MCF 10A (cell line): ENCODE data around the gene AGAP1. TPM values are rescaled to one million over a fixed set of nuclear protein-coding genes. Genes with fewer than 3 reads are reported as not detected.

Experiments
- BruUV-seq: library from RNA; stranded (reverse); fragments of 400-500 nt; replicated peaks from 2 replicates; lab custom pipeline; 2021; lab: Mats Ljungman, UMichigan
- CTCF ChIA-PET: fragments of 300-600 bp; sonication (Branson Sonifier 250); formaldehyde crosslinking; extraction: SDS; loops from one replicate; lab custom pipeline; 2021; ENCODE audit warnings: antibody characterized with exemption, inconsistent platforms; lab: Yijun Ruan, JAX
- POLR2A ChIA-PET: fragments of 300-600, 350-650 bp; sonication (Branson Sonifier 250); formaldehyde crosslinking; extraction: SDS; loops from one replicate; lab custom pipeline; 2020; ENCODE audit warnings: antibody characterized with exemption, inconsistent platforms; lab: Yijun Ruan, JAX
- DNase-seq: peaks from one replicate; pipeline ENCODE4 v3.0.0-alpha.2; 2018; ENCODE audit not compliant: unreplicated experiment
- H3K27ac Mint-ChIP-seq: one replicate; pipeline ENCODE4 v1.8.0; 2022; ENCODE audit warnings: mild to moderate bottlenecking, low read depth, mixed read lengths; ENCODE audit not compliant: unreplicated experiment
- H3K27me3 Mint-ChIP-seq: one replicate; pipeline ENCODE4 v1.8.0; 2022; ENCODE audit warnings: mixed read lengths; ENCODE audit not compliant: insufficient read depth, unreplicated experiment
- H3K36me3 Mint-ChIP-seq: one replicate; pipeline ENCODE4 v1.8.0; 2022; ENCODE audit warnings: mild to moderate bottlenecking, moderate library complexity, mixed read lengths; ENCODE audit not compliant: insufficient read depth, unreplicated experiment
- H3K4me1 Mint-ChIP-seq: one replicate; pipeline ENCODE4 v1.8.0; 2022; ENCODE audit warnings: mixed read lengths; ENCODE audit not compliant: insufficient read depth, unreplicated experiment
- H3K4me3 Mint-ChIP-seq: one replicate; pipeline ENCODE4 v1.8.0; 2022; ENCODE audit warnings: mild to moderate bottlenecking, moderate library complexity, mixed read lengths; ENCODE audit not compliant: unreplicated experiment
- H3K9me3 Mint-ChIP-seq: one replicate; pipeline ENCODE4 v1.8.0; 2022; ENCODE audit warnings: mixed read lengths; ENCODE audit not compliant: unreplicated experiment
- intact Hi-C: fragments of 100-400 bp; cut with micrococcal nuclease; formaldehyde crosslinking; loops from 2 replicates; pipeline ENCODE4 v1.14.1; 2022
- total RNA-seq: library from RNA; stranded (reverse); gene quantifications from 2 replicates; pipeline ENCODE4 v1.2.3, GENCODE V29; 2022
- TF ChIP-seq, protein P1 (sequence below): fragments of 200-600 bp; IDR thresholded peaks from one replicate; pipeline ENCODE4 v1.8.0; 2022; ENCODE audit warnings: antibody characterized with exemption, mild to moderate bottlenecking; ENCODE audit not compliant: unreplicated experiment

AGAP1 gene
- total RNA-seq, 1 experiment from 2014 or later: 41.3 TPM

DNA sequence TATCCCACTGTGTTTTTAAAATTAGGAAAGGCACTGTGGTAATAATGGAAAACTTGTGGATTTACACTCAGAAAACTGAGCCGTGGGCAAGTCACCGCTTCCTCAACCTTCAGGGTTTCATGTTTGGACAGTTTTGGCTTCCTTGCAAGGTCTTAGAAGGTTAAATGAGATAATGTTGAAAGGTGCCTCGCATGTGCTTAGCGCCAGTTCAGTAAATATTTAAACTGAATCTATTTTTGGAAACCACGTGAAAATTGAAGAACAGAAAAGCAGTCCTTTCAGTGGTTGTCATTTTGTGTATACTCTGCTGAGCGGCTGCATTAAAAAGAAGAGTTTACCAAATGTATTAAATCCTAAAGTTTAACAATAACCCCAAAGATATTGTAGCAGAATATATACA lies 15.2 kb upstream of the AGAP1 start:
- DNase-seq: no peak
- Mint-ChIP-seq H3K9me3 (peaks cover 7% of the 10 kb centered on the region), H3K36me3 (no peaks in the 10 kb centered on the region), H3K4me1 (no peaks in the 10 kb centered on the region), H3K4me3 (no peak overlapping the region), H3K27ac (no peak overlapping the region), H3K27me3 (no peaks in the 10 kb centered on the region)
- BruUV-seq: no TSS peak
- ChIA-PET CTCF (no interaction called here), POLR2A (no interaction called here)
- TF ChIP-seq, protein P1, sequence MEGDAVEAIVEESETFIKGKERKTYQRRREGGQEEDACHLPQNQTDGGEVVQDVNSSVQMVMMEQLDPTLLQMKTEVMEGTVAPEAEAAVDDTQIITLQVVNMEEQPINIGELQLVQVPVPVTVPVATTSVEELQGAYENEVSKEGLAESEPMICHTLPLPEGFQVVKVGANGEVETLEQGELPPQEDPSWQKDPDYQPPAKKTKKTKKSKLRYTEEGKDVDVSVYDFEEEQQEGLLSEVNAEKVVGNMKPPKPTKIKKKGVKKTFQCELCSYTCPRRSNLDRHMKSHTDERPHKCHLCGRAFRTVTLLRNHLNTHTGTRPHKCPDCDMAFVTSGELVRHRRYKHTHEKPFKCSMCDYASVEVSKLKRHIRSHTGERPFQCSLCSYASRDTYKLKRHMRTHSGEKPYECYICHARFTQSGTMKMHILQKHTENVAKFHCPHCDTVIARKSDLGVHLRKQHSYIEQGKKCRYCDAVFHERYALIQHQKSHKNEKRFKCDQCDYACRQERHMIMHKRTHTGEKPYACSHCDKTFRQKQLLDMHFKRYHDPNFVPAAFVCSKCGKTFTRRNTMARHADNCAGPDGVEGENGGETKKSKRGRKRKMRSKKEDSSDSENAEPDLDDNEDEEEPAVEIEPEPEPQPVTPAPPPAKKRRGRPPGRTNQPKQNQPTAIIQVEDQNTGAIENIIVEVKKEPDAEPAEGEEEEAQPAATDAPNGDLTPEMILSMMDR: no peak
- intact Hi-C loops: no loop called here

DNA sequence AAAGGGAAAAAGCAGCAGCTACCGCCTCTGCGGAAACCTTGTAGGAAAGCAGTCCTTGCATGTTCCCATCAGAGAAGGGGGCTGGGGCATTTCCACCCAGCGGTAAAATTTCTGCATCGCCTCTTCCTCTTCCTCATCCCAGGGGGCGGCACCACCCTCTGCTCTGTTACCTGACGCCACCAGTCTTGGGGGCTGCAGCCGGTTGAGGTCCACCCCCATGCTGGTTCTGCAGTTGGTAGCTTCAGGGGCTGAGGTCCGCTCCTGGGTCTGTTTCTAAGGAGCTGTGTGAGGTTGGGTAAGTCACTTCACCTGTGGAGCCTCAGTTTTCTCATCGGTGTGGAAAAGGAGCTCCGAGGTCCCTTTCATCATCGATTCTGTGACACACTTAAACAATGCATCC lies 14.2 kb upstream of the AGAP1 start:
- POLR2A ChIA-PET: interaction anchor here (0.6 to 0.7 kb wide), 2 partner anchors 16 to 249 kb away, joined by 3 to 4 read pairs; no protein-coding TSS in a partner anchor
- no peaks in the 10 kb centered on the region for H3K27me3 Mint-ChIP-seq
- BruUV-seq: no TSS peak

GRCh38 chr2:235480614-235481013 lies 13.2 kb upstream of the AGAP1 start:
- POLR2A ChIA-PET: no interaction called here
- no peaks in the 10 kb centered on the region for H3K36me3 Mint-ChIP-seq
- H3K9me3 Mint-ChIP-seq: peaks cover 5% of the 10 kb centered on the region
- no TSS peak for BruUV-seq
- H3K4me3 Mint-ChIP-seq: no peak overlapping the region
- no peaks in the 10 kb centered on the region for H3K4me1 Mint-ChIP-seq
- intact Hi-C loops: no loop called here
- TF ChIP-seq, protein P1: no peak
- CTCF ChIA-PET: interaction anchor here (0.6 to 0.7 kb wide), 2 partner anchors 21 to 955 kb away, joined by 3 to 4 read pairs; no protein-coding TSS in a partner anchor
- DNase-seq: no peak
- no peak overlapping the region for H3K27ac Mint-ChIP-seq
- H3K27me3 Mint-ChIP-seq: no peaks in the 10 kb centered on the region

More for the DNA sequence above, 14.2 kb upstream of the AGAP1 start:
- H3K9me3 Mint-ChIP-seq: peaks cover 7% of the 10 kb centered on the region
- no peak for DNase-seq
- no peak overlapping the region for H3K4me3 Mint-ChIP-seq
- H3K36me3 Mint-ChIP-seq: no peaks in the 10 kb centered on the region
- intact Hi-C loops: no loop called here
- TF ChIP-seq, protein P1: no peak
- CTCF ChIA-PET: interaction anchor here (0.6 kb wide), 1 partner anchor 116 kb away, joined by 3 read pairs; no protein-coding TSS in a partner anchor
- H3K27ac Mint-ChIP-seq: no peak overlapping the region
- no peaks in the 10 kb centered on the region for H3K4me1 Mint-ChIP-seq

GRCh38 chr2:235483313-235483712 lies 10.5 kb upstream of the AGAP1 start:
- Mint-ChIP-seq H3K4me1 (no peaks in the 10 kb centered on the region), H3K4me3 (no peak overlapping the region), H3K27me3 (peaks cover 17% of the 10 kb centered on the region), H3K36me3 (no peaks in the 10 kb centered on the region), H3K27ac (no peak overlapping the region), H3K9me3 (no peaks in the 10 kb centered on the region)
- ChIA-PET POLR2A (no interaction called here), CTCF (no interaction called here)
- no TSS peak for BruUV-seq
- TF ChIP-seq, protein P1: no peak
- intact Hi-C loops: no loop called here
- DNase-seq: no peak
